EH (cell line): ENCODE data around the gene FOXK2.

ENCODE experiments used
- DNase-seq: peaks from one replicate; pipeline ENCODE4 v3.0.0-alpha.2; 2015; ENCODE audit warnings: low read depth

The FOXK2 gene

GRCh38 chr17:82518826-82519810 lies at the start of gene FOXK2:
FOXK2 (plus strand) TSS chr17:82519732; CDS start chr17:82519889, 157 bp downstream.
- DNase-seq = peak; percentile 94

GRCh38 chr17:82470065-82470464 lies 49.5 kb upstream of the FOXK2 start:
- DNase-seq = no peak

GRCh38 chr17:82474223-82475010 lies 45.1 kb upstream of the FOXK2 start:
- DNase-seq = no peak

- peak; percentile 10 for DNase-seq
Observed at GRCh38 chr17:82475458-82475857, 44.1 kb upstream of the FOXK2 start.

- DNase-seq = no peak
Observed at GRCh38 chr17:82477934-82478333, 41.6 kb upstream of the FOXK2 start.

- no peak for DNase-seq
Observed at GRCh38 chr17:82479602-82480001, 39.9 kb upstream of the FOXK2 start.

GRCh38 chr17:82480318-82480717 lies 39.2 kb upstream of the FOXK2 start:
- DNase-seq = no peak

GRCh38 chr17:82483204-82483660 lies 36.3 kb upstream of the FOXK2 start:
- DNase-seq = no peak

GRCh38 chr17:82483836-82484235 lies 35.7 kb upstream of the FOXK2 start:
- DNase-seq = no peak

- no peak for DNase-seq
Observed at GRCh38 chr17:82486231-82487094, 33.1 kb upstream of the FOXK2 start.

- DNase-seq = no peak
Observed at GRCh38 chr17:82487910-82488309, 31.6 kb upstream of the FOXK2 start.

- peak; percentile 79 for DNase-seq
Observed at GRCh38 chr17:82489117-82489516, 30.4 kb upstream of the FOXK2 start.

- no peak for DNase-seq
Observed at GRCh38 chr17:82489851-82490511, 29.6 kb upstream of the FOXK2 start.

- DNase-seq = no peak
Observed at GRCh38 chr17:82490512-82491195, 28.9 kb upstream of the FOXK2 start.

GRCh38 chr17:82491196-82491530 lies 28.4 kb upstream of the FOXK2 start:
- no peak for DNase-seq

GRCh38 chr17:82491533-82491932 lies 28.0 kb upstream of the FOXK2 start:
- no peak for DNase-seq

- DNase-seq = peak; percentile 80
Observed at GRCh38 chr17:82492643-82493225, 26.8 kb upstream of the FOXK2 start.

- DNase-seq = peak; percentile 4
Observed at GRCh38 chr17:82493226-82493781, 26.2 kb upstream of the FOXK2 start.

- peak; percentile 98 for DNase-seq
Observed at GRCh38 chr17:82494236-82495055, 25.1 kb upstream of the FOXK2 start.
